ENCODE measurements around the gene UBE2S. TPM values are rescaled to one million over a fixed set of nuclear protein-coding genes. Genes with fewer than 3 reads are reported as not detected.

UBE2S gene
- polyA plus RNA-seq, 3 donors, result 16.1 to 40.9 (median 21.9) TPM

GRCh38 chr19:55384920-55385723 is 22.5 kb downstream of the UBE2S start:
- H3K79me2 ChIP-seq (ENCODE audit: insufficient read depth, low read length), result peaks cover 43% of the 10 kb centered on the region
- 13% methylated on average over 18 of the region's 34 CpGs for WGBS (ENCODE audit: insufficient coverage)

More at GRCh38 chr19:55384920-55385723, 22.5 kb downstream of the UBE2S start:
- intact Hi-C loops (cut with micrococcal nuclease), result loop anchor here (2.0 to 5.0 kb wide), 5 partner anchors 43 to 93 kb away; partner anchors contain the start of gene KMT5C (in 1 of the 2)
- peak overlapping the region; percentile 99 for H3K4me2 ChIP-seq (replicated peaks; ENCODE audit: extremely low read depth, low read length, poor library complexity, severe bottlenecking)
- no peaks in the 10 kb centered on the region for H3K27me3 ChIP-seq (ENCODE audit: control insufficient read depth in 2 of 2, insufficient read depth in 2 of 2, low read length in 2 of 2)
- peaks cover 43% of the 10 kb centered on the region for H4K20me1 ChIP-seq (ENCODE audit: insufficient read depth, low read length)
- H3K9me3 Mint-ChIP-seq, result peaks cover 0 to 2% (median 0%) of the 10 kb centered on the region in 7 donors
- H3K36me3 ChIP-seq (replicated peaks in 1 of 2; ENCODE audit: control insufficient read depth in 1 of 2, insufficient read depth in 2 of 2, low read length in 2 of 2), result peaks cover 30 to 32% of the 10 kb centered on the region in 2 donors
- no peak for TF ChIP-seq CTCF (IDR thresholded peaks at IDR 0.05)
- peak overlapping the region; percentile 90 to 99 (median 97) for H3K27ac Mint-ChIP-seq
- H3K27me3 Mint-ChIP-seq (ENCODE audit: low read depth in 3 of 3), result peaks cover 4 to 14% (median 10%) of the 10 kb centered on the region in 3 donors
- H2AFZ ChIP-seq (ENCODE audit: insufficient read depth, low read depth, low read length, poor library complexity, severe bottlenecking), result peak overlapping the region; percentile 90
- H3K27ac ChIP-seq (ENCODE audit: low read depth in 1 of 2, low read length in 2 of 2), result peak overlapping the region; percentile 63 to 93
- H3K4me3 ChIP-seq (replicated peaks in 1 of 3; ENCODE audit: low read depth in 2 of 3, low read length in 3 of 3), result peak overlapping the region; percentile 43 to 95 (median 92)
- peak overlapping the region; percentile 100 for H3K4me3 Mint-ChIP-seq
- peak overlapping the region; percentile 83 for H3K9ac ChIP-seq (ENCODE audit: insufficient read depth, low read length, poor library complexity, severe bottlenecking)
- peaks cover 43 to 56% of the 10 kb centered on the region in 2 donors for H3K4me1 ChIP-seq (ENCODE audit: control insufficient read depth in 1 of 2, insufficient read depth in 2 of 2, low read length in 2 of 2)
- peaks cover 35 to 39% of the 10 kb centered on the region in 2 donors for H3K36me3 Mint-ChIP-seq
- H3K9me3 ChIP-seq (replicated peaks in 1 of 2; ENCODE audit: control insufficient read depth in 1 of 2, insufficient read depth in 1 of 2, low read length in 2 of 2), result no peaks in the 10 kb centered on the region
- DNase-seq, result peak; percentile 88 to 94 (median 88)
- peaks cover 57% of the 10 kb centered on the region for H3K4me1 Mint-ChIP-seq

All from CD14-positive monocyte (primary cell).